Endothelial cell of umbilical vein (primary cell): Measurements from ENCODE around the gene PLCXD3. TPM values are rescaled to one million over a fixed set of nuclear protein-coding genes. Genes with fewer than 3 reads are reported as not detected.

Experiments used
- BruUV-seq: library from RNA; stranded (reverse); fragments of 400-500 nt; replicated peaks from 2 replicates; lab custom pipeline; 2021; lab: Mats Ljungman, UMichigan
- CTCF ChIA-PET: fragments of 300-600, 350-600 bp; sonication (Branson Sonifier 250); formaldehyde crosslinking; loops from one replicate; lab custom pipeline; 2021; ENCODE audit warnings: antibody characterized with exemption, inconsistent platforms; lab: Charles Lee
- POLR2A ChIA-PET: fragments of 300-600, 350-600 bp; sonication (Branson Sonifier 250); formaldehyde crosslinking; loops from one replicate; lab custom pipeline; 2021; ENCODE audit warnings: antibody characterized with exemption, inconsistent platforms; lab: Charles Lee
- DNase-seq: peaks from one replicate; pipeline ENCODE4 v3.0.0-alpha.2; 2011; ENCODE audit warnings: low read depth, low spot score
- FAIRE-seq: peaks from 2 replicates; lab custom pipeline; 2011; peaks lifted over from hg19 to GRCh38; lab: Jason Lieb, UNC
- H2AFZ ChIP-seq: 2 replicates; pipeline ENCODE4 v1.6.0; 2012; ENCODE audit warnings: low read depth, low read length, control low read depth, inconsistent platforms
- H3K27ac ChIP-seq: 2 replicates; pipeline ENCODE4 v1.5.1; 2011; ENCODE audit warnings: low read depth, mild to moderate bottlenecking, control low read depth, low read length, moderate library complexity; ENCODE audit not compliant: insufficient read depth
- H3K27me3 ChIP-seq, 2 experiments: 2 replicates each; pipeline versions ENCODE4 v1.6.0 to v1.6.1; 2011; ENCODE audit warnings: low read length in 2 of 2, mixed read lengths in 1 of 2; ENCODE audit not compliant: control insufficient read depth in 2 of 2, insufficient read depth in 2 of 2
- H3K36me3 ChIP-seq, 2 experiments: 2 replicates in 1 of 2; 3 replicates in 1 of 2; pipeline ENCODE4 v1.5.1; 2011; ENCODE audit warnings: low read length in 2 of 2, mild to moderate bottlenecking in 1 of 2, moderate library complexity in 1 of 2; ENCODE audit not compliant: control insufficient read depth in 2 of 2, insufficient read depth in 2 of 2; ENCODE audit errors: extremely low read depth in 1 of 2
- H3K4me1 ChIP-seq: 3 replicates; pipeline ENCODE4 v1.5.1; 2011; ENCODE audit warnings: mild to moderate bottlenecking, low read length; ENCODE audit not compliant: control insufficient read depth, insufficient read depth; ENCODE audit errors: extremely low read depth
- H3K4me2 ChIP-seq: 2 replicates; pipeline ENCODE4 v1.6.1; 2011; ENCODE audit warnings: low read length, control low read depth, mixed read lengths; ENCODE audit not compliant: insufficient read depth
- H3K4me3 ChIP-seq, 3 experiments: fragments of 200-600 bp in 1 of 3; sonication (generic), shearing (Covaris generic) in 1 of 3; replicated peaks in 1 of 3; 2 replicates each; pipeline ENCODE4 v1.5.1; 2011 to 2016; ENCODE audit warnings: control low read depth in 3 of 3, low read length in 3 of 3, mild to moderate bottlenecking in 2 of 3, inconsistent platforms in 1 of 3, low read depth in 1 of 3, moderate library complexity in 1 of 3; ENCODE audit not compliant: insufficient read depth in 1 of 3
- H3K79me2 ChIP-seq: 2 replicates; pipeline ENCODE4 v1.6.0; 2012; ENCODE audit warnings: low read length, inconsistent platforms; ENCODE audit not compliant: control insufficient read depth, insufficient read depth
- H3K9ac ChIP-seq: replicated peaks from 2 replicates; pipeline ENCODE3; 2011; ENCODE audit warnings: low read length, control low read depth; ENCODE audit not compliant: insufficient read depth; ENCODE audit errors: extremely low read depth
- H3K9me1 ChIP-seq: replicated peaks from 3 replicates; pipeline ENCODE4 v1.6.0; 2011; ENCODE audit warnings: mild to moderate bottlenecking, low read length; ENCODE audit not compliant: control insufficient read depth, insufficient read depth; ENCODE audit errors: extremely low read depth
- H3K9me3 ChIP-seq: replicated peaks from 2 replicates; pipeline ENCODE4 v1.5.1; 2012; ENCODE audit warnings: low read length, inconsistent platforms; ENCODE audit not compliant: control insufficient read depth, insufficient read depth
- H4K20me1 ChIP-seq: replicated peaks from 2 replicates; pipeline ENCODE3; 2011; ENCODE audit warnings: mild to moderate bottlenecking, low read length; ENCODE audit not compliant: control insufficient read depth, insufficient read depth; ENCODE audit errors: extremely low read depth
- EZH2 ChIP-seq: IDR thresholded peaks from 2 replicates; pipeline ENCODE4 v1.6.1; 2012; ENCODE audit warnings: borderline replicate concordance, low read depth, mild to moderate bottlenecking, moderate library complexity, low read length, inconsistent platforms; ENCODE audit not compliant: severe bottlenecking
- FOS ChIP-seq: IDR thresholded peaks from 2 replicates; pipeline ENCODE4 v1.6.1; 2011; ENCODE audit warnings: mild to moderate bottlenecking, low read length, moderate library complexity, borderline replicate concordance; ENCODE audit not compliant: insufficient read depth
- GATA2 ChIP-seq: IDR thresholded peaks from 2 replicates; pipeline ENCODE4 v1.7.0; 2011; ENCODE audit warnings: low read depth, mild to moderate bottlenecking, moderate library complexity, mixed read lengths, low read length; ENCODE audit not compliant: insufficient read length, insufficient read depth
- JUN ChIP-seq: IDR thresholded peaks from 2 replicates; pipeline ENCODE4 v1.6.1; 2011; ENCODE audit warnings: borderline replicate concordance, low read depth; ENCODE audit not compliant: insufficient read length, insufficient read depth
- MYC ChIP-seq: IDR thresholded peaks from one replicate; pipeline ENCODE4 v1.6.1; 2011; ENCODE audit warnings: mild to moderate bottlenecking, low read depth, low read length
- POLR2A ChIP-seq: IDR thresholded peaks from 2 replicates; pipeline ENCODE4 v1.6.1; 2012; ENCODE audit warnings: low read depth, mild to moderate bottlenecking, control low read depth, low read length
- POLR2AphosphoS5 ChIP-seq: IDR thresholded peaks from 2 replicates; pipeline ENCODE4 v1.6.1; 2012; ENCODE audit warnings: low read depth, mild to moderate bottlenecking, control low read depth, low read length, moderate library complexity; ENCODE audit not compliant: insufficient read depth
- dilution Hi-C: fragments of 300-500 bp; cut with MboI; formaldehyde crosslinking; loops from one replicate; pipeline ENCODE4 v1.15.0; 2019; ENCODE audit warnings: low sequenced_read_pairs; ENCODE audit not compliant: extremely low pct_ligation_motif_present
- intact Hi-C: fragments of 100-400 bp; cut with micrococcal nuclease; formaldehyde crosslinking; loops from one replicate; pipeline ENCODE4 v1.10.0; 2022
- polyA plus RNA-seq, 4 experiments: library from polyadenylated mRNA; depleted of rRNA in 3 of 4; stranded (reverse) in 3 of 4; unstranded in 1 of 4; fragments of >200 nt; gene quantifications; 2 replicates each; pipeline versions ENCODE4 v1.2.1 to v1.2.3, GENCODE V29; 2011 to 2012; ENCODE audit warnings: missing spikeins in 1 of 4
- total RNA-seq: library from RNA; stranded (reverse); gene quantifications from 2 replicates; pipeline ENCODE4 v1.2.3, GENCODE V29; 2021
- TF ChIP-seq, protein P1 (sequence below), 2 donors: IDR thresholded peaks; 1 replicate in 1 of 2; 2 replicates in 1 of 2; pipeline ENCODE4 v1.5.1; 2011; ENCODE audit warnings: low read length in 2 of 2, mild to moderate bottlenecking in 2 of 2, moderate library complexity in 2 of 2, control low read depth in 1 of 2, inconsistent platforms in 1 of 2, low read depth in 1 of 2; ENCODE audit not compliant: insufficient read depth in 1 of 2; ENCODE audit errors: extremely low read depth in 1 of 2
- TF ChIP-seq, protein P2 (sequence below): IDR thresholded peaks from 2 replicates; pipeline ENCODE4 v1.6.1; 2011; ENCODE audit not compliant: insufficient read depth, insufficient read length

The PLCXD3 gene
- total and polyA plus RNA-seq, 2 donors (not counting 3 experiments of a cell fraction or from before 2014, with no cell fraction given) = not detected

DNA sequence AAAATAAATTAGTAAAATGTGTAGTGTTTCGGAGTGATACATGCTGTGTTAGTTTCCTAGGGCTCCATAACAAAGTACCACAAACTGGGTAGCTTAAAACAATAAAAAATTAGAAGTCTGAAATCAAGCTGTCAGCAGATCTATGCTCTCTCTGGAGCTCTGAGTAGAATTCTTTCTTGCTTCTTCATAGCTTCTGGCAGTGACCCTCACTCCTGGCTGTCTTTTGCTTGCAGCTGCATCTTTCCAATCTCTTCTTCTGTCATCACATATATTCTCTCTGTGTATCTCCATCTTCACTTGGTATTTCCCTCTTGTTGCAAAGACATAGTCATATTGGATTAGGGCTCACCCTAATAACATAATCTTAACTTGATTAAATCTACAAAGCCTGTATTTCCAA is 37.6 kb upstream of the PLCXD3 start:
- POLR2A ChIA-PET = no interaction called here
- no TSS peak for BruUV-seq
- Histone ChIP-seq H3K9ac (no peak overlapping the region), H3K27ac (no peak overlapping the region), H3K9me1 (no peaks in the 10 kb centered on the region), H3K36me3 (no peaks in the 10 kb centered on the region), H2AFZ (no peak overlapping the region), H3K79me2 (no peaks in the 10 kb centered on the region), H4K20me1 (no peaks in the 10 kb centered on the region), H3K27me3 (no peaks in the 10 kb centered on the region), H3K4me2 (no peak overlapping the region), H3K4me1 (no peaks in the 10 kb centered on the region), H3K4me3 (no peak overlapping the region), H3K9me3 (no peaks in the 10 kb centered on the region)
- TF ChIP-seq FOS (no peak), POLR2AphosphoS5 (no peak), POLR2A (no peak), EZH2 (no peak), MYC (no peak), JUN (no peak), GATA2 (no peak)
- TF ChIP-seq, protein P1, sequence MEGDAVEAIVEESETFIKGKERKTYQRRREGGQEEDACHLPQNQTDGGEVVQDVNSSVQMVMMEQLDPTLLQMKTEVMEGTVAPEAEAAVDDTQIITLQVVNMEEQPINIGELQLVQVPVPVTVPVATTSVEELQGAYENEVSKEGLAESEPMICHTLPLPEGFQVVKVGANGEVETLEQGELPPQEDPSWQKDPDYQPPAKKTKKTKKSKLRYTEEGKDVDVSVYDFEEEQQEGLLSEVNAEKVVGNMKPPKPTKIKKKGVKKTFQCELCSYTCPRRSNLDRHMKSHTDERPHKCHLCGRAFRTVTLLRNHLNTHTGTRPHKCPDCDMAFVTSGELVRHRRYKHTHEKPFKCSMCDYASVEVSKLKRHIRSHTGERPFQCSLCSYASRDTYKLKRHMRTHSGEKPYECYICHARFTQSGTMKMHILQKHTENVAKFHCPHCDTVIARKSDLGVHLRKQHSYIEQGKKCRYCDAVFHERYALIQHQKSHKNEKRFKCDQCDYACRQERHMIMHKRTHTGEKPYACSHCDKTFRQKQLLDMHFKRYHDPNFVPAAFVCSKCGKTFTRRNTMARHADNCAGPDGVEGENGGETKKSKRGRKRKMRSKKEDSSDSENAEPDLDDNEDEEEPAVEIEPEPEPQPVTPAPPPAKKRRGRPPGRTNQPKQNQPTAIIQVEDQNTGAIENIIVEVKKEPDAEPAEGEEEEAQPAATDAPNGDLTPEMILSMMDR (IDR thresholded peaks at IDR 0.05; ENCODE audit: extremely low read depth in 1 of 2, insufficient read depth in 1 of 2, low read depth in 1 of 2, low read length in 2 of 2) = no peak
- TF ChIP-seq, protein P2, sequence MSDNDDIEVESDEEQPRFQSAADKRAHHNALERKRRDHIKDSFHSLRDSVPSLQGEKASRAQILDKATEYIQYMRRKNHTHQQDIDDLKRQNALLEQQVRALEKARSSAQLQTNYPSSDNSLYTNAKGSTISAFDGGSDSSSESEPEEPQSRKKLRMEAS = no peak
- DNase-seq = no peak
- intact Hi-C loops = no loop called here
- no peak for FAIRE-seq
- dilution Hi-C loops = no loop called here
- CTCF ChIA-PET = no interaction called here
